Heart left ventricle (tissue), 16 donors: Measurements from ENCODE around the gene ALK. TPM values are rescaled to one million over a fixed set of nuclear protein-coding genes. Genes with fewer than 3 reads are reported as not detected.

Source experiments
- ATAC-seq, 4 donors: fragments of 200-7000 bp; cut with Tn5 transposase; one replicate each; pipeline ENCODE4 v1.9.1; 2020 to 2022; ENCODE audit warnings: moderate library complexity in 4 of 4, mild to moderate bottlenecking in 3 of 4, moderate number of reproducible peaks in 1 of 4
- DNase-seq, 5 donors: peaks; one replicate each; pipeline ENCODE4 v3.0.0-alpha.2; 2020
- H3K27ac ChIP-seq, 12 donors: fragments of 200-600 bp; sonication (generic) in 4 of 12; one replicate each; pipeline versions ENCODE4 v1.5.0 to v1.8.0; 2016 to 2022; ENCODE audit warnings: mild to moderate bottlenecking in 2 of 12
- H3K27me3 ChIP-seq, 9 donors: fragments of 200-600 bp; sonication (generic) in 2 of 9; one replicate each; pipeline versions ENCODE4 v1.5.1 to v1.8.0; 2016 to 2022; ENCODE audit warnings: mild to moderate bottlenecking in 3 of 9
- H3K36me3 ChIP-seq, 9 donors: fragments of 200-600 bp; sonication (generic) in 2 of 9; one replicate each; pipeline versions ENCODE4 v1.5.0 to v1.8.0; 2018 to 2022; ENCODE audit warnings: mild to moderate bottlenecking in 2 of 9
- H3K4me1 ChIP-seq, 12 donors: fragments of 200-600 bp; sonication (generic) in 4 of 12; one replicate each; pipeline versions ENCODE4 v1.5.0 to v1.8.0; 2016 to 2022; ENCODE audit warnings: mild to moderate bottlenecking in 3 of 12
- H3K4me3 ChIP-seq, 12 donors: fragments of 200-600 bp; sonication (generic) in 4 of 12; one replicate each; pipeline versions ENCODE4 v1.5.0 to v1.8.0; 2017 to 2022; ENCODE audit warnings: mild to moderate bottlenecking in 9 of 12, moderate library complexity in 4 of 12
- H3K9me3 ChIP-seq, 12 donors: fragments of 200-600 bp; sonication (generic) in 4 of 12; one replicate each; pipeline versions ENCODE4 v1.5.0 to v1.8.0; 2016 to 2022; ENCODE audit warnings: mild to moderate bottlenecking in 1 of 12
- POLR2A ChIP-seq, 2 donors: fragments of 450-650 bp; IDR thresholded peaks; one replicate each; pipeline ENCODE4 v1.6.1; 2017; ENCODE audit warnings: antibody characterized with exemption in 2 of 2, mild to moderate bottlenecking in 2 of 2, moderate library complexity in 2 of 2
- WGBS, 4 donors: extraction: QIAGEN DNeasy Blood & Tissue Kit in 2 of 4; methylation state at CpG; one replicate each; pipeline versions ENCODE4 v1.1.5 to v1.1.7; 2013 to 2018; 5-methylcytosine and 5-hydroxymethylcytosine counted together
- intact Hi-C, 10 donors: fragments of 100-400 bp; cut with DNase I; formaldehyde crosslinking; loops; one replicate each; pipeline versions ENCODE4 v1.11.1 to v1.14.2; 2022
- polyA plus RNA-seq, 2 donors: library from polyadenylated mRNA; stranded (reverse); fragments of 200-250 nt; gene quantifications; one replicate each; pipeline ENCODE4 v1.2.3, GENCODE V29; 2013
- total RNA-seq, 9 donors: library from RNA; depleted of rRNA in 2 of 9; stranded (reverse); fragments of >200 nt in 2 of 9; fragmentation: NEBNext Ultra II Directional in 3 of 9; extraction: Animal tissue kit (Norgen Biotek cat#: 25700) in 3 of 9; gene quantifications; one replicate each; pipeline versions ENCODE4 v1.1.0 to v1.2.4, GENCODE V29; 2016 to 2023
- TF ChIP-seq, protein P1 (sequence below), 12 donors: fragments of 200-600 bp; sonication (generic) in 4 of 12; IDR thresholded peaks; one replicate each; pipeline versions ENCODE4 v1.5.0 to v1.8.0; 2018 to 2022; ENCODE audit warnings: antibody characterized with exemption in 12 of 12, mild to moderate bottlenecking in 5 of 12
- donor health status: ischemic (EF 13 %, LVEDD 7.1; RV severe dilation, severe dysfunction).
- donor health status: healthy with polysubstance abuse.
- donor health status: DM: no; HTN: yes; CAD: no.
- donor health status: DM: no; HTN: no; CAD: no.
- donor health status: ischemic (EF 25% LVEDD 6.9; RV normal size, moderate dysfunction).
- donor health status: ischemic (EF 25% LVEDD 5.7; RV mildly dilated, moderate dysfunction).
- donor health status: healthy.
- donor health status: DM: yes; HTN: yes; CAD: no.
- donor health status: ischemic (EF 35%, LVEDD 5.7; RV mildly dilated, moderate dysfunction).
- donor health status: nonischemic (EF 11% LVEDD 7.7; RV severe dilation, severe dysfunction).
- donor health status: DM: yes; HTN: yes; CAD: no.
- donor health status: PGD.
- donor health status: ischemic (EF 29% LVEDD 5.4; RV normal size, mild dysfunction).
- donor health status: nonischemic (EF 23%, LVEDD 6.1; RV moderate dilation, normal function).

ALK gene
- total and polyA plus RNA-seq, 11 donors: 0.05 to 0.50 (median 0.13) TPM; not detected in 5

DNA sequence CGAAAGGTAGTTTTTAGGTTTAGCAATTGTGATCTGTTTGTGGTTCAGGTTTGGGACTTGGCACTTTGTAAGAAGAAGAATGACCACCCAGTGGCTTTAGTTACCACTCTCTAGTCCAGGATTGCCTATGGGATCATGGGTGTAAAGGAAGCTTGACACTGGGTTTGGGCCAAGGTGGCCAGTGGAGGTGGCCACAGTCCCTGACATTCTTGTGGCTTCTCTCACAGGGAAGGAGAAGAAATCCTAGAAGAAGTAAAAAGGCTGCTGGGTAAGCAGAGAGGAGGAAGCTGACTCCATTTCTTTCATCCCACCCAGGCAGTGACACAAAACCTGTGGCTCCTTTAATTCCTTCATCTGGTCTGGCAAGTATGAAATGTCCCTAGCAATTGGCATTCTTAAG, 411.5 kb downstream of the ALK start:
- H3K4me3 ChIP-seq: no peak overlapping the region
- 71 to 82% (median 76%) methylated on average over 1 of the region's 1 CpG for WGBS, 4 donors
- no peak for TF ChIP-seq POLR2A (IDR thresholded peaks at IDR 0.05)
- TF ChIP-seq, protein P1, sequence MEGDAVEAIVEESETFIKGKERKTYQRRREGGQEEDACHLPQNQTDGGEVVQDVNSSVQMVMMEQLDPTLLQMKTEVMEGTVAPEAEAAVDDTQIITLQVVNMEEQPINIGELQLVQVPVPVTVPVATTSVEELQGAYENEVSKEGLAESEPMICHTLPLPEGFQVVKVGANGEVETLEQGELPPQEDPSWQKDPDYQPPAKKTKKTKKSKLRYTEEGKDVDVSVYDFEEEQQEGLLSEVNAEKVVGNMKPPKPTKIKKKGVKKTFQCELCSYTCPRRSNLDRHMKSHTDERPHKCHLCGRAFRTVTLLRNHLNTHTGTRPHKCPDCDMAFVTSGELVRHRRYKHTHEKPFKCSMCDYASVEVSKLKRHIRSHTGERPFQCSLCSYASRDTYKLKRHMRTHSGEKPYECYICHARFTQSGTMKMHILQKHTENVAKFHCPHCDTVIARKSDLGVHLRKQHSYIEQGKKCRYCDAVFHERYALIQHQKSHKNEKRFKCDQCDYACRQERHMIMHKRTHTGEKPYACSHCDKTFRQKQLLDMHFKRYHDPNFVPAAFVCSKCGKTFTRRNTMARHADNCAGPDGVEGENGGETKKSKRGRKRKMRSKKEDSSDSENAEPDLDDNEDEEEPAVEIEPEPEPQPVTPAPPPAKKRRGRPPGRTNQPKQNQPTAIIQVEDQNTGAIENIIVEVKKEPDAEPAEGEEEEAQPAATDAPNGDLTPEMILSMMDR (IDR thresholded peaks at IDR 0.05): no peak

DNA sequence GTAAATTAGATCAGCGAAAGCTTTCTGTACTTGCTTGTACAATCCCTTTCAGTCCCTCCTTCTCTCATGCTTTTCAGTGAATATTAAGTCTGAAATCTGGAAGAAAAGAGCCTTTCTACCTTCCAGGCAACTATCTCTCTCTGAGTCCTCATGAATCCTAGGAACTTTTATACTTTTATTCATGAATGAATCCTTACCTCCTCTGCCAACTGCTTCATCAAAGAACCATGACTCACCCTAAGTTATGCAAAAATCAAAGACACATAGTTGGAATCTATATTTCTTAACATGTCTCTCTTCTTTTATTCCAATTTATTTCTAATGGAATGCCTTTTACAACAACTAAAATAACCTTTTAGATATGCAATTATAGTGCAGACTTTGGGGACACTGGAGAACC, 412.0 kb downstream of the ALK start:
- no peak for DNase-seq
- intact Hi-C loops: no loop called here
- Histone ChIP-seq H3K9me3 (peaks cover 0 to 23% (median 0%) of the 10 kb centered on the region in 12 donors), H3K27ac (no peak overlapping the region), H3K4me3 (no peak overlapping the region), H3K4me1 (no peaks in the 10 kb centered on the region), H3K36me3 (no peaks in the 10 kb centered on the region), H3K27me3 (no peaks in the 10 kb centered on the region)
- 92 to 100% (median 99%) methylated on average over 1 of the region's 1 CpG for WGBS, 4 donors
- no peak for TF ChIP-seq POLR2A (IDR thresholded peaks at IDR 0.05)
- TF ChIP-seq, protein P1 (IDR thresholded peaks at IDR 0.05): no peak
- no peak for ATAC-seq

More for the DNA sequence above, 411.5 kb downstream of the ALK start:
- no peak overlapping the region for H3K27ac ChIP-seq
- no peaks in the 10 kb centered on the region for H3K4me1 ChIP-seq
- no peaks in the 10 kb centered on the region for H3K36me3 ChIP-seq
- DNase-seq (no peak), ATAC-seq (no peak)
- intact Hi-C loops: no loop called here
- H3K9me3 ChIP-seq: peaks cover 0 to 23% (median 0%) of the 10 kb centered on the region in 12 donors
- no peaks in the 10 kb centered on the region for H3K27me3 ChIP-seq

DNA sequence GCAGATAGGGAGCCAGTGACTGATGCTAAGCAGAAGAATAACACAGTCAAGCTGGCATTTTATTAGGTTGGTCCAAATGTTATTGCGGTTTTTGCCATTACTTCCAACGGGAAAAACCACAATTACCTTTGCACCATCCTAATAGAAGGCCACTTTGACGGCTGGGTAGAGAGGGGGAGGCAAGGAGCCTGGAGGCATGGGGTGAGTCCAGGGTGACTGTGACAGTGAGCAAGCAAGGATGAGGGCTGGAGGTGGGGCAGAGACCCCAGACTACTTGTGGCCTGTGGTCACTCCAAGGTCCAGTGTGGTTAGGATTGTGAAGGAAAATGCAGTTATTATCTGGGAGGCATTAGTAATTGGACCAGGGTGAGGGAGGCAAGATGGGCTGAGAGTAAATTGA, 416.6 kb downstream of the ALK start:
- TF ChIP-seq, protein P1 (IDR thresholded peaks at IDR 0.05): no peak
- TF ChIP-seq POLR2A (IDR thresholded peaks at IDR 0.05): no peak
- Histone ChIP-seq H3K36me3 (no peaks in the 10 kb centered on the region), H3K27ac (no peak overlapping the region), H3K4me3 (no peak overlapping the region), H3K9me3 (peaks cover 0 to 7% (median 0%) of the 10 kb centered on the region in 12 donors), H3K27me3 (peaks cover 0 to 6% (median 0%) of the 10 kb centered on the region in 9 donors), H3K4me1 (no peaks in the 10 kb centered on the region)
- ATAC-seq (no peak), DNase-seq (no peak)
- WGBS, 4 donors: 79 to 92% (median 85%) methylated on average over 3 of the region's 3 CpGs
- intact Hi-C loops: no loop called here

DNA sequence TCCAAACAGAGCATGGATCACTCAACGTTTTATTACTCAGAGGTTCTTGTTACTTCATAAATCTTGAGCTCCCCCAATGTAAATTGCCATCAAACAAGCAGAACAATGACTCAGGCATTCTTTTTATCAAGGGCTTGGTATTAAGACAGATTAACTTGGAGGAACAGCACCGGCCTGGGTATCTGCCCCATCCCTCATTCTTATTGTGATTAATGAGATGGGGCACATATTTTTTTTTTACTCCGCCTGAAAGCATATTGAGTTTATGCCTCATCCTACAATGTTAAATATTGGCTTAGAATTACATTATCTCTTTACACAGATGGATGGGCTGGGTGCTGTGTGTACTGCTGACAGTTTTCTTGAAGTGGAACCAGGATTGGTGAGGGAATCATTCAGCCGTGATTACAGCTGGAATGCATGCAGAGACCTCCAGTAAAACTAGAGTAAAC, 418.9 kb downstream of the ALK start:
- ATAC-seq: no peak

More for the DNA sequence above, 418.9 kb downstream of the ALK start:
- Histone ChIP-seq H3K9me3 (peaks cover 0 to under 1% (median 0%) of the 10 kb centered on the region in 12 donors), H3K36me3 (no peaks in the 10 kb centered on the region), H3K4me1 (no peaks in the 10 kb centered on the region), H3K4me3 (no peak overlapping the region), H3K27me3 (peaks cover 0 to 6% (median 0%) of the 10 kb centered on the region in 9 donors), H3K27ac (no peak overlapping the region)
- WGBS, 4 donors: 42 to 60% (median 50%) methylated on average over 4 of the region's 4 CpGs
- no peak for TF ChIP-seq POLR2A (IDR thresholded peaks at IDR 0.05)
- TF ChIP-seq, protein P1 (IDR thresholded peaks at IDR 0.05): no peak
- no peak for DNase-seq
- intact Hi-C loops: no loop called here
